Activated gamma-delta T cell treated with anti-CD3 and anti-CD28 coated beads, Interleukin-2, amount 50 U/mL, for 16 hours (primary cell): Measurements from ENCODE around the gene AUNIP.

Source experiments
- DNase-seq: peaks from one replicate; pipeline ENCODE4 v3.0.0-alpha.2; 2020; ENCODE audit warnings: low read depth

The AUNIP gene

DNA sequence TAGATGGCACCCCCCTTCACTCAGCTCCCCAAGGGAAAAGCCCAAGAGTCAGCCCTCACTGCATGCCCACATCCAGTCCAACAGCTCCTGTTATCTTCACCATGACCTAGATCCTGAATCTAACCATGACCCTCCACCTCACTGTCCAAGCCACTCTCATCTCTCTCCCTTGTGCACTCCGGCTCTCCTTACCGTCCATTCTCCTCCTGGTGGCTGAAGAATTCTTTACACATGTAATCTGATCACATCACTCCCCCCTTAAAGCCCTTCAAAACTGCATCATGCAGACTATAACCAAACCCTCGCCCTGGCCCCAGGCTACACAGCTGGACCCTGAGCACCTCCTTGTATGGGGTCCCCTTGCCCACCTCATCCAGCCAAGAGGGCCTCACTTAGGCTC lies 30.2 kb upstream of the AUNIP start:
- DNase-seq, result no peak

DNA sequence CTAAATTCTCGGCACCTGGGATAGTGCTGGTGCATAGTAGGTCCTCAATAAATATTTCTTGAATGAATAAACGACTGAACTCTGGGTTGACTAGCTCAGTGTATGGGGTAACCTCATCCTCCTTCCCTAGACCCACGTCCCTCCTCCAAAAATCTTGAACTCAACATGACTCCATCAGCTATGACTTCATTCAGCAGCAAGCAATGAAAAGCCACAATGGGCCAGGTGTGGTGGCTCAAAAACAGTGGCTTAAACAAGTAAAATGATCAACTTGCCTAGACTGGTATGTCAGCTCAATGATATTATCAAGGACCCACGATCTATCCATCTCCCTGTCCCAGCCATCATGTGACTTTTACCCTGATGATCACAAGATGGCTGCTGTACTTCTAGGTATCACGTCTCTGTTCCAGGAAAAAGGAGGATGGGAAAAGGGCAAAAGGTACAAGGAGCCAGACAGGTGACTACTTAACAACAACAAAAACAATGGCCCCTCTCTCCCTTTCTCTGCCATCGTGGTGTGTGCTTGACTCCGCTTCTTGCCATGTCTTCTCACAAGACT lies 29.2 kb upstream of the AUNIP start:
- DNase-seq, result no peak

DNA sequence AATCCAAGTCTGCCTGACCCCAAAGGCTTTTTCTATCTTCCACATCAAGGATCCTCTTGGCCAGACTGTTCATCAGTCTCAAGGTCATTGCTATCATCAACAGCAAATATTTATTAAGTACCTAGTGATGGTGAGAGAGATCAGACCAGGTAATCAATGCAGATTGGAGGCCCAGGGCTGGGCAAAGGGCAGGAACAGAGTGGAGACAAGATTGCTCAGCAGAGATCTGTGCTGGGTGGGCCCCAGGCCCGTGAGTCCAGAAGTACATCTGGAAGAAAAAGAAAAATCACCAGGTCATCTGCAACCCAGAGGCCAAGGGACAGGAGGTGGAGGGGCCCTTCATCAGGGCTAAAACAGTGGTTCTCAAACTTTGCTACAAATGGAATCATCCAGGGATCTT lies 26.3 kb upstream of the AUNIP start:
- no peak for DNase-seq

DNA sequence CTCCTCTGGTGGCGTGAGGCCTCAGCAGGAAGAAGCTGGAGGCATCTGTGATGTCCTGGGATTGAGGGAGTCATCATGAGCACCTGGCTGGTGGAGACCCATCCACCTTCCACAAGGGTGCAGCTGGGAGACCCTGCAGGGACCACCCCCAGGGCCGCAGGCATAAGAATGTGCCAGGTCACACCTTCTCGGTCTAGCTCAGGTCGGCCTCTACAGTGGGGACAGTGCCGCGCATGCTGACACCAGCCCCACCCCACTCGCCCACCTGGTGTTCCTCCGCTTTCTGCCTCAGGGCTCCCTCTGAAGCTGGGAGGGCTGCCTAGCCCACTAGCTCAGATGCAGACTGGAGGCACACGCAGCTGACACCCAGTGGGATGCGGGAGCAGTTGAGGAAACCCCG lies 22.0 kb upstream of the AUNIP start:
- no peak for DNase-seq

DNA sequence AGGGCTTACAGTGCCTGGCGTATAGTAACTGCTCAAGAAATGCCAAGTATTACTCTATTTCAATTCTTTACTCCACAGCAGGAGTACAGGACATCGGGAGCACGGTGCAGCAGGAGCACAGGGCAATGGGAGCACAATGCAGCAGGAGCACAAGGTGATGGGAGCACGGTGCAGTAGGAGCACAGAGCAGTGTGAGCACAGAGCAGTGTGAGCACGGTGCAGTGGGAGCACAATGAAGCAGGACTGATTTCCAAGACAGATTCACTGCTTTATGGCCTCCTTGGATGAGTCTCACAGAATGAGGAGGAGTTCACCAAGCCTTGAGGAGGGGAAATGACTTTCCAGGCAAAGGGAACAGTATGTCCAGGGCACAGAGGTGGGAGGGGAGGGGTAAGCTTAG lies 21.3 kb upstream of the AUNIP start:
- DNase-seq, result no peak

DNA sequence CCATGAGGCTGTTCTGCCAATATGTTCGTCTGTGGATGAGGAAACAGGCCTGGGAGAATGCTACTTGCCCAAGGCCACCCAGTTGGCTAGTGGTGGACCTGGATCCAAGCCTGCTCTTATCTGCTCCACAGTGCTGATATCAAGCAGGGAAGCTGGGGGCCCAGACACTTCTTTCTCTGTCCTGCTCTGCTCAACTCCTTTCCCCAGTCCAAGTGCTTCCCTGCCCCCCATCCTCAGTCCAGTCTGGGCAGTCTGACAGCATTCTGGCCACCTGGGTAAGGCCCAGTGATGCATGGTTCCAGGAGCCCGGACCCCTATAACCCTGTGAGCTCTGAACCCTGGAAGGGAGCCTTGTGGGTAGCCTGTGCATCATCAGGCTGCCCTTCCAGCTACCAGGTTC lies 20.4 kb upstream of the AUNIP start:
- no peak for DNase-seq

DNA sequence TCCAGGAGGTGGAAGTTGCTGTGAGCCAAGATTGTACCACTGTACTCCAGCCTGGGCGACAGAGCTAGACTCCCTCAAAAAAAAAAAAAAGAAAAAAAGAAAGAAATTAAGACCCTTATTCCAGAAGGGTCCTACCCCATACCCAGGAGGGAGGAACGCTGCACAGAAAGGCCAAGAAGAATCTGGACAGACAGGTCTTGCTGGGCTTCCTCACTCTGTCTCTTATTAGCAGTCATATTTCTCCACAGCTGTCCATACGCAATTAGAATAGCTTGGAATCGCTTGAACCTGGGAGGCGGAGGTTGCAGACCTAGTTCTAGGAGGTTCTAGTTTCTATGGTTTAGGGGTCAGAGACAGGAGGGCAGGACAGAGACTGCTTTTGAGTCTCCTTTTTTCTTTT lies 19.4 kb upstream of the AUNIP start:
- no peak for DNase-seq

DNA sequence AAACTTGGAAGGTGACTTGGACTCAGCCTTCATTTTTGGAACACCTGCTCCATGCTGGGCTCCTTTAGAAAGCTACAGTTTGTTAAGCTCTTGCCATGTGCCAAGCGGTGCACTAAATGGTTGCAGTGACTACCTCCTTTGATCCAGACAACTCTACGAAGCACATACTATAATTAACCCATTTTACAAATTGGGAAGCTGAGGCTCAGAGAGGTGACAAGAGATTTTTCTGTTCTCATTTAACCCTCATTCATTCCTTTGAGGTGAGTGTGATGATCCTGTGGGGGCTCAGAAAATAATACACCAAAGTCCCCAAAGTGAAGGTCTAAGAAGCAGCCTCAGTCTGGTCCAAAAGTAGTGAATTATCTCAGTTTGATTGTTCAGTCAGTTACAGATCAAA lies 17.9 kb upstream of the AUNIP start:
- no peak for DNase-seq

DNA sequence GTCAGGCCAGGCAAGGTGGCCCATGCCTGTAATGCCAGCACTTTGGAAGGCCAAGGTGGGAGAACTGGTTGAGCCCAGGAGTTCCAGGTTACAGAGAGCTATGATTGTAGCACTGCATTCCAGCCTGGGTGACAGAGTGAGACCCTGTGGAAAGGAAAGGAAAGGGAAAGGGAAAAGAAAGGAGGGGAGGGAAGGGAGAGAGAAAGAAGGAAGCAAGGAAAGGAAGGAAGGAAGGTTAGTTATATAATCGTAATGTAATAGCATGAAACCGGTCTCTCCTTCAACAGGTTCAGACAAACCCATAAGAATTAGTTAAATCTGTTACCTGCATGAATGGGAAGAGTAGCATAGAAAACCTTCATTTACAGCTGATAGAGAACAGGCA lies 17.4 kb upstream of the AUNIP start:
- DNase-seq, result no peak

DNA sequence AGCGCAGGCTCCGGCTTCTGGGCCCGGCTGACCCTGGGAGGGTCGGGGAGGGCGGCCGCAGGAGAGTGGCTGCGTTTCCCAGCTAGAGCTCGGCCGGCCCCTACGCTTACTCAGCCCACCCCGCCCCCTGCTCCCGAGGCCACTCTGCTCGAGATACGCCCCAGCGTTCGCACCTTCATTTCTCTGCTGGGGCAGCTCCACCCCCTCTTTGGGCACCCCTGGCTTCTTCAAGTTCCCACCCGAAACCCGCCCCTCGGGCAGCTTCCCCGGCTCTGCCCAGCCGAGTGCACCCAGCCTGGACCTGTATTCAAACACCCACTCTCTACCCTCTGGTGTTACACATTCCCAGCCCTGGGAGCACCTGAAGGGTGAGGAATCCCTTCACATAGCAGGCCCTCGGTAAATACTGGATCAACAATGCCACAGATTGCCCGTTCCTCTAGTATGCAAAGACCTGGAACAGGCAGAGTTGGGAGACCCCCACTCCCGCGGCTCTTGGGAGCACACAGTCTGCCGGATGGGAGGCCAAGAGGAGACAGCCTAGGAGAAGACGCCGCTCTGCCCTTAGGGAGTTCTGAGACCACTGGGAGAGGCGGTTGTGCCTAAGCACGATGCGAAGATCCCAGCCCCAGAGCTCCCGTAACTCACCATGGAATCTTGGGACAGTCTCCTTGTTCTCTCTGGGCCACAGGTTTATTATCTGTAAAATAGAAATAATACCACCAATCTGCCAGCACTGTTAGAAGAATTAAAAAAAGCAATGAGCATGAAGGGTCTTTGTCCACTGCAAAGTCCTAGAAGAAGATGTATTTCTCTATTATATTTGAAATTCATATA lies 16.8 kb upstream of the AUNIP start:
- DNase-seq, result peak; percentile 9

DNA sequence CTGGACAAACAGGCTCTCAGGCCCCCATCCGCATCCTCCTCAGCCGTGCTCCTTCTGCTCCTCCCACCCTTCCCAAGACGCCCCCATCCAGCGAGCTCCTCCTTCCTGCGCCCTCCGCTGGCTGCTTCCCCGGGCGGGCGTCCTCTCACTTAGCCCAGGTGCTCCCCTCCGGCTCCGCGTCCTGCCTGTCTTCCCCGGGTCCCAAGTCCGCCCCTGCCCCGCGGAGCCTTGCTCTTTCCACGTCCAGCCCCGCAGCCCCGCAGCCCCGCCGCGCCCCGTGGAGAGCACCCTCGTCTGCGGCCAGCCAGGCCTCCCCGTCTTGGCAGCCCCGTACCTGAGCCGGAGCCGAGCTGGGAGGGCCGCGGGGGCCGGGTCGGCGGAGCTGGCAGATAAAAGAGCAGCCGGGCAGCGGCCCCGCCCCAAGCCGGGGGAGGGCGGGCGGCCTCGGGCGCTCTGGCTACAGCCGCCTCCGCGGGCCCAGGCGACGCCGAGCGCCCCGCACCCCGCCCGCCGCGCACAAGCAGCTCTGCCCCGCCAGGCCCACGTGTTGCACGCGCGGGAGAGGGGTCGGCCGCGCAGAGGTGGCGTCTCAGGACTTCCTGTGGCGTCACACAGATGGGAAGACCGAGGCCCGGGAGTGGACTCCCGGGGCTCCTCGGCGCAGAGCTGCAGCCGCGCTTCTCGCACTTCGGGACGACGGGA lies 16.0 kb upstream of the AUNIP start, which contains the start of gene PAQR7:
TSS of gene PAQR7 (minus strand) at position 555 of the 702 bp plus-strand sequence. CDS start 11,869 bp downstream, outside the sequence.
- DNase-seq, result peak; percentile 25

DNA sequence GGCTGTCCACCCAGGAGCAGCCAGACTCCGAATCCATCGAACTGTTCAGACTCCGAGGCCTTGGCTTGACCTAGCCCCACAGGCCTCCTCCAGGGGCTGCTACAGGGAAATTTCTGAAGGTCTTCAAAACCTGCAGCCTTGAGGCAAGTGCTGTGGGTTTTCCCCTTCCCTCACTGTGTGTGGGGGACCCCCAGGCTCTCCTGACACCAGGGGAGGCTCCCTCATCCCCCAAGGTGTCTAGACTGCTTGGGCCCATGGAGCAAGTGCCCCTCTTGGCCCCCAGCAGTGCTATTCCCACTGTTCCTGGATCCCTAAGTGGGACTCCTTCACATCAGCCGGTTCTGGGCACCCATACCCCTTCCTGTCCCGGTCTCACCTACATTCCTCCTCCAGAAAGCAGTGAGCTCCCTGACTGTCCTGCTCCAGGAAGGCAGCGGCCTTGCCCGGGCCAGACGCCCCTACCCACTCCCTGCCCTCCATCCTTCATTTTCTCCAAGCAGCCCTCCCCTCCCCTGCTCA lies 15.4 kb upstream of the AUNIP start:
- no peak for DNase-seq

DNA sequence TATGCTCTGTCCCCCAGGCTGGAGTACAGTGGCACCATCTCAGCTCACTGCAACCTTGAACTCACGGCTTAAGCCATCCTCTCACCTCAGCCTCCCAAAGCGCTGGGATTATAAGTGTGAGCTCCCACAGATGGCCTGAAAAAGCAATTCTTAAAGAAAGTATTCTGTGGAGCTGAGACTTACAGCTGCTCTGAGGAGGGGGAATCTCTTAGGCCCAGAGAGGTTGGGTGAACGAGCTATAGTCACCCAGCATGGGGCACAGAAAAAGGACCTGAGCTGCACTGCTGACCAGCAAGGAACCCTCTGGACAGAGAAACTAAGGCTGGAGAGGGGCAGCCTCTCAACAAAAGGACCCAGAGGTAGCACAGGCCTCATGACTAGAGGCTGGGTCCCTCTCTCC lies 15.0 kb upstream of the AUNIP start:
- DNase-seq, result no peak

DNA sequence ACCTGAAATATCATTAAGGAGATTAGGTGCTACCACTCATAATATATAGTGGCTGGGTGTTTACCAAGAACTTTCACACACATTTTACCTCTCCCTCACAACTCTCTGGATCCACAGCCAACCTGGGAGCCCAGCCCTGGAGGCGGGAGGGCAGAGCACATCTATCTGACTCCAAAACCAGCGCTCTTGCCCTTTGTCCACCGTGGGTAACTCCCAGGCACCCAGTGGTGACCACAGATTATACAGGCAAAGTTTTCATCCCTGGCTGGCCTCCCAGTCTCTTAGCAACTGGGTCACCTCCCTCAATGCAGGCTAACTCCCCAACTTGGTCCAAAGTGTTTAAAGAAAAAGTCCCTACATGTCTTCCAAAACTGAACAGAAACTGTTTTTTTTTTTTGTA lies 13.9 kb upstream of the AUNIP start:
- DNase-seq, result no peak

DNA sequence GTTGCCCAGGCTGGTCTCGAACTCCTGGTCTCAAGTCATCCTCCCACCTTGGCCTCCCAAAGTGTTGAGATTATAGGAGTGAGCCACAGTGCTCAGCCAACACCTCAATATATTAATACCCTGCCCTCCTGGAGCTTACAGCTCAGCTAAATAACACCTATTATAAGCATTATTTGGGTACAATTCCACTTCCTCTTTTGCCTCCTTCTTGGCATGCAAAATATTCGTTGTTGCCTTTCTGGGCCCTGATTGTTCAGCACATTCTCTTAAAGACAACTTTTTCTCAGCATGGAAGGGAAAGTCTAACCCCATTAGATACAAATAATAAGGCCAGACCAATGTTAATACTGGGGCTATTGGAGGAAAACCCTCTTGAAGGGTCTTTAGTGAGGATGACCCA lies 13.5 kb upstream of the AUNIP start:
- no peak for DNase-seq

DNA sequence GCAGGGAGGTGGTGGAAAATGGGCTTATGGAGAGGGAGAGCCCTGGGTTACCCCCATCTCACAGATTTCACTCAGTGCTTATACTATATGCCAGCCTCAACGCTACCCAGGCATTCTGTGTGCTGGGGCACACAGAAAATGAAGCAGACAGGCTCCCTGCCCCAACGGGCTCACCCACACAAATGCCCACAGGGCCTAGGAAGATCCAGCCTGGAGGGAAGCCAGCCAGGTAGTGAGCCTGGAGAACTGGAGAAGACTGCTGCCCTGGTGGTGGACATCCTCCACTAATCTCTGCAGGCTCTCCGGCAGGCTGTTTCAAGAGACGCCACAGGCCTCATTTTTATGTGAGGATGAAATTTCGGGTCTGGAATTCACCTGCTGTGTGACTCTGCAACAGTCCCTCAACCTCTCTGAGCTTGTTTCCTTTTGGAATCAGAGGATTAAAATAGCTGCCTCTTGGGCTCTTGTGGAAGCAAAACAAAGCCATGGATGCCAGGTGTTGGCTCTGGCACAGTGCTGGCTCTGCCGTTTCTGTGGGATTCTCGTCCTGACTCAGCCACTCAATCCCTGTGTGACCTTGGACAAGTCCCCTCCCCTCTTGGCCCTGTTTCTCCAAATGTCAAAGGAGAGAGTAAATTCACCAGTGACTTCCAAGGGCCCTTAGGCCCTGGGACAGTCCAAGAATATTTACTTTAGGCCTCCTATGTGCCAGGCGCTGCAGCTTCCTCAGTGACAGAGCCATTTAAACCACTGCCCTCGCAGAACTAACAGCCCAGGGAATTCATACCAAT lies 12.6 kb upstream of the AUNIP start:
- DNase-seq, result no peak

DNA sequence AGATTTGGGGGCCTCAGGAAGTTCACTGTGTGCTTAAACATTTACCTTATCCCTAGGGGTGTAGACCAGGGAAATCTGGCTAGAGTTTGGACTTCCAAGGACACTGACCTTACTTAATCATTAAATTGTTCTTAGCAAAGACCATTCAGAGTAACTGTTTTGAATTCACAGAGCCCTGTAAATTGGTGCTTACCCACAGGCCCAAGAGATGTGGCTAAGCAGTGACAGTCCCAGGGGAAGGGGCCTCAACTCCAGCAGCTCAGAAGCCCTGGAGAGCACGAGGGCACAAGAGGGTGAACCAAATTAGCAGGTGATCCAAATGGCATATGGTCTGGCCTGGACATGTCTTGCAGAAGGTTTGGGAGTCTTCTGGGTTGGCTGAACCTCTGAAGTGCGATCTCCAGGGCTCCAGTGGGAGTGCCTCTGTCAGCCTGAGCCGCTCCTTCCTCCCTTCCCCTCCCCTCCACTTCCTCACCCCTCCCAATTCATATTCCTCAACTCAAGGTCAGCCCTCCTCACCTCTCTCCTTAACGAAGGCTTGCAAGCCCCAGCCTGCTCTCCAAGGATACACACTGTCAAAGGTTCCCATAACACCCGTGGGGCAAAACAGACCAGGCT lies 11.9 kb upstream of the AUNIP start:
- DNase-seq, result no peak

DNA sequence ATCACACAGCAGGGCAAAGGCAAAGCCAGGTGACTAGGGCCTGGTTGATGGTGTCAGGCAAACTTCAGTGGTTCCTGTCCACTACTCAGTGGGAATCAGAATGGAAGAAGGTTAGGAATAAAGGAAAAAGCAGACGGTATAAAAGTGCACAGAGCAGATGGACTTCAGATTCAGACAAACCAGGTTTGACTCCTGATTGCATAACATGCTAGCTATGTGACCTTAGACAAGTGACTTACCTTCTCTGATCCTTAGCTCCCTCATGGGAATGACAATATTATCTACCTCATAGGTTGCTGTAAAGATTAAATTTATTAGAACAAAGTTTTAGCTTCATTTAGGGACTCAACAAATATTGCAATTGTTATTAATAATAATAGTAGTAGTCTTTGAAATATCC lies 11.4 kb upstream of the AUNIP start:
- DNase-seq, result no peak

DNA sequence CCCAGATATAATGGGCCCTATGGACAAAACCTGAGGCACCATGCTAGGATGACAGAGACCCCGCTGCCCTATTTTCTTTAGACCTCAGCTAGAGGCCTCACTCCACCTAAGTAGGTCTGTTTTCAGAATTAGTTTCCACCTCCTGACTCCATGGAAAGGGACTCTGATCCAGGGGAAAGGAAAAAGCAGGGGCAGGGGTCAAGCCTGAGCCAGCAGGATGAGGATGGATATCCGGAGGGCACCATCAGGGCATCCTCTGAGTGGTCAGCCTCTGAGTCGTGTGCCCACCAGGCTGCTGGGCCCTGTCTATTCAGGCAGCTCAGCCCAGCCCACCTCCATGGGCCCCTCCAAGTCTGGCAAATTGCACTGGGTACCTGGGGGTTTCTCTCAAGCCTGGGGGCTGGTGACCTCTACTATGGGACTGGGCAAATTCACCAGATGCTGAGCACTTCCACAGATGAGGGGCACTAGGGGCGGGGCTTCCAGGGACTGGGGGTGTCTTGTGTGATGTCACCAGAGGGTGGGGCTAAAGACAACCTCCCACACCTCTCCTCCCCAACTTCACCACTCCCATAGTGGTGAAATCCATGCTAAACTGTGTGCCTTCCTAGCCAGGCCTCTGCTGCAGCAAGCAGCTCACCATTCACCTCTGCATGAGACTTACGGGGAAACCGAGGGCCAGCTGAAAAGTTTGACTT lies 10.8 kb upstream of the AUNIP start:
- no peak for DNase-seq

DNA sequence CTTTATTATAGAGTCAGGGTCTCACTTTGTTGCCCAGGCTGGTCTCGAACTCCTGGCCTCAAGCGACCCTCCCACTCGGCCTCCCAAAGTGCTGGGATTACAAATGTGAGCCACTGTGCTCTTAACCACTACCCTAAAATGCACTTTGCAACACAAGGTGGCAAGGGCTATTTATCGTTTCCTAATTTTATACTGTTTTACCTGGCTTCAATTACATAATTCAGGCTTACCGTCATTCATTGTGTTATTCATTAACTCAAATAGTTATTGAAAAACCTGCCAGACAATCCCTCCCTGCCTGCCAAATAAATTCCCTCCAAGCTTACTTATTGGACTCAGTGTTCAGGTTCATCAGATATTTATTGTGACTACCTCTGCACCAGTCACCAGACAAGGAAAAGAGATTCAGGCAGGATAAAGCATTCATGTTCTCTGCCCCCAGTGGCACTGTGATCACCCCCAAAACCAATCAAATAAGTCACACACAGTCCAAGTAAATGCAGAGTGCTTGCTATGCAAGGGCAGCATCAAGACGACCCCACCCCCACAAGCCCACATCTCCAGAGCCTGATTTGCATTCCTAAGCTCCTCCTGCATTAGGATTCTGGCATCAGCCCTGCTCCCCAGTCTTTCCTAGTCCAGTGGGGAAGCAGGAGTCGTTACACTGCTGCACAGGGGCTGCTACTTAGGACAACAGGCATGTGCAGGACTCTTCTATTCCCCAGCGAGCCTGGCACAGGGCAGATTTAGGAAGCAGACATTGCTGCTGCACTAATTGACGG lies 8.1 kb upstream of the AUNIP start:
- DNase-seq, result no peak
